T-cell (primary cell): ENCODE data around the gene ATP2B2. TPM values are rescaled to one million over a fixed set of nuclear protein-coding genes. Genes with fewer than 3 reads are reported as not detected.

Experiments
- ATAC-seq, 4 experiments: fragments of 200-7000 bp in 3 of 4; fragments of 150-1000 bp in 1 of 4; cut with Tn5 transposase; replicated peaks in 1 of 4; 1 replicate in 3 of 4; 2 replicates in 1 of 4; pipeline ENCODE4 v1.10.0; 2021; ENCODE audit warnings: moderate library complexity in 3 of 4, mild to moderate bottlenecking in 2 of 4, moderate number of reproducible peaks in 1 of 4
- CTCF ChIA-PET, 2 donors: fragments of 300-600 bp; sonication (Branson Sonifier 250); formaldehyde crosslinking; loops; one replicate each; lab custom pipeline; 2022; ENCODE audit warnings: antibody characterized with exemption in 2 of 2; lab: Charles Lee
- POLR2A ChIA-PET, 2 donors: fragments of 300-600 bp; sonication (Branson Sonifier 250); formaldehyde crosslinking; loops; one replicate each; lab custom pipeline; 2022; ENCODE audit warnings: antibody characterized with exemption in 2 of 2; lab: Charles Lee
- DNase-seq, 35 experiments: peaks; one replicate each; pipeline versions ENCODE4 v3.0.0 to v3.0.0-alpha.2; 2013 to 2023
- H3K27ac ChIP-seq: one replicate; pipeline ENCODE4 v1.5.1; 2013; ENCODE audit warnings: low read length
- H3K27me3 ChIP-seq, 2 experiments: replicated peaks in 1 of 2; 1 replicate in 1 of 2; 2 replicates in 1 of 2; pipeline versions ENCODE4 v1.6.1 to v1.7.0; 2013; ENCODE audit warnings: low read length in 1 of 2, mixed read lengths in 1 of 2; ENCODE audit not compliant: control insufficient read depth in 2 of 2, insufficient read depth in 2 of 2; ENCODE audit errors: extremely low read depth in 1 of 2
- H3K36me3 ChIP-seq, 2 donors: 1 replicate in 1 of 2; 2 replicates in 1 of 2; pipeline versions ENCODE4 v1.6.1 to v1.7.0; 2013; ENCODE audit warnings: low read length in 1 of 2; ENCODE audit not compliant: control insufficient read depth in 2 of 2, insufficient read depth in 1 of 2; ENCODE audit errors: extremely low read depth in 1 of 2
- H3K4me1 ChIP-seq, 2 experiments: 1 replicate in 1 of 2; 2 replicates in 1 of 2; pipeline versions ENCODE4 v1.6.1 to v1.7.0; 2013; ENCODE audit warnings: low read length in 2 of 2, mixed read lengths in 1 of 2; ENCODE audit not compliant: insufficient read depth in 2 of 2, control insufficient read depth in 1 of 2; ENCODE audit errors: extremely low read depth in 1 of 2
- H3K4me3 ChIP-seq, 2 donors: 1 replicate in 1 of 2; 2 replicates in 1 of 2; pipeline versions ENCODE4 v1.5.1 to v1.7.0; 2013; ENCODE audit warnings: mild to moderate bottlenecking in 2 of 2, low read length in 1 of 2, moderate library complexity in 1 of 2; ENCODE audit not compliant: control insufficient read depth in 1 of 2; ENCODE audit errors: extremely low read depth in 1 of 2
- H3K9me3 ChIP-seq: 2 replicates; pipeline ENCODE4 v1.7.0; 2013
- H3K27ac Mint-ChIP-seq, 2 donors: one replicate each; pipeline ENCODE4 v1.8.0; 2020 to 2021; ENCODE audit warnings: mild to moderate bottlenecking in 2 of 2, mixed read lengths in 2 of 2
- H3K27me3 Mint-ChIP-seq, 2 donors: one replicate each; pipeline ENCODE4 v1.8.0; 2021 to 2022; ENCODE audit warnings: mixed read lengths in 2 of 2
- H3K36me3 Mint-ChIP-seq: one replicate; pipeline ENCODE4 v1.8.0; 2021; ENCODE audit warnings: mixed read lengths
- H3K4me1 Mint-ChIP-seq, 3 donors: one replicate each; pipeline ENCODE4 v1.8.0; 2020 to 2022; ENCODE audit warnings: mixed read lengths in 3 of 3, mild to moderate bottlenecking in 1 of 3
- H3K4me3 Mint-ChIP-seq, 3 donors: one replicate each; pipeline ENCODE4 v1.8.0; 2020 to 2022; ENCODE audit warnings: mild to moderate bottlenecking in 3 of 3, mixed read lengths in 3 of 3, moderate library complexity in 3 of 3
- H3K9me3 Mint-ChIP-seq, 3 donors: one replicate each; pipeline ENCODE4 v1.8.0; 2020 to 2022; ENCODE audit warnings: mixed read lengths in 3 of 3
- WGBS: methylation state at CpG from one replicate; pipeline ENCODE4 v1.1.5; 2013; ENCODE audit warnings: missing lambda C conversion rate; ENCODE audit not compliant: insufficient coverage; 5-methylcytosine and 5-hydroxymethylcytosine counted together
- total RNA-seq, 35 experiments: library from RNA in 6 of 35; stranded (reverse) in 6 of 35; fragments of 120-200 nt in 1 of 35; gene quantifications; one replicate each; pipeline versions ENCODE4 v1.2.1 to v1.2.4 and lab custom pipeline; 2013 to 2026

ATP2B2 gene
- total RNA-seq, 5 donors from 2014 or later (not counting 1 experiment from before 2014, with no cell fraction given) = not detected

DNA sequence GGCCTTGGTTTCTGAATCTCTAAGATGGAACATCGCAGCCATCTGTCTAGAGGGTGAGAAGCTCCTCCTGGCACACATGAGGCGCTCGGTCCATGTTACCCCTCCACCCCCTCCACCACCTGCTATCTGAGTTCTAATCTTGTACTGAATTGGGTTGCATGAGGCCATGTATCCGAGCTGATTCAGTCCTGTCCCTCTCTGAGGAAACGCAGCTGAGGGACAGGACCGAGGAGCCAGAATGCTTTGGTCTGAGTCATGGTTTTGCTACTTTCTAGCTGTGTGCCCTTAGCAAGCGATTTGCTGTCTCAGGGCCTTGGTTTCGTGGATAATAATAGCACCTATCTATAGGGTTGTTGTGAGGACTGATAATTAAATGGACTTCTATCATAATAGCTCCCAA lies 96.7 kb downstream of the ATP2B2 start:
- H3K27ac Mint-ChIP-seq = no peak overlapping the region
- no peaks in the 10 kb centered on the region for H3K36me3 ChIP-seq
- H3K9me3 Mint-ChIP-seq = no peaks in the 10 kb centered on the region
- no peak overlapping the region for H3K4me3 Mint-ChIP-seq
- 89% methylated on average over 3 of the region's 8 CpGs for WGBS
- H3K9me3 ChIP-seq = no peaks in the 10 kb centered on the region
- CTCF ChIA-PET = no interaction called here
- peaks cover 0 to 6% (median 0%) of the 10 kb centered on the region in 3 donors for H3K4me1 Mint-ChIP-seq
- DNase-seq (no peak), ATAC-seq (no peak)
- no peak overlapping the region for H3K4me3 ChIP-seq
- H3K27ac ChIP-seq = no peak overlapping the region
- POLR2A ChIA-PET = no interaction called here
- peaks cover 0 to 7% of the 10 kb centered on the region in 2 experiments for H3K27me3 ChIP-seq
- no peaks in the 10 kb centered on the region for H3K36me3 Mint-ChIP-seq
- no peaks in the 10 kb centered on the region for H3K27me3 Mint-ChIP-seq
- H3K4me1 ChIP-seq = no peaks in the 10 kb centered on the region

DNA sequence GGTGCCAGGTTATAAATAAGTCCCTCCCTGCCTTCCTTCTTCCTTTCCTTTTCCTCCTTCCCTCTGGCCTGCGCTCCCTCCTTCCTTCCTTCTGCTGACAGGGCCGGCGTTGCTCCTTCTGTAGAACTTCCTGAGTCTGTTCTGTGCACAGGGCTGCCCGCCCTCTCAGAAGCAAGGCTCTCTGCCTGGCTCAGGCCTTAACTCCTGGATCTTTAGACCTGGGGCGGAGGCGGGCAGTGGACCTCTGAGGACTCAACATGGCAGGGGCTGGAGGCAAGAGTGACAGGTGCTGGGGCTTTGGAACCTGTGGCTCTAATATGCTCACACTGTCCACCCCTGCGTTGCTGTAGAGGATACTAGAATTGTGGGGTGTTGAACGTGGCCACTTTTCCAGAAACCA lies 98.0 kb downstream of the ATP2B2 start:
- no peak for ATAC-seq
- Mint-ChIP-seq H3K36me3 (no peaks in the 10 kb centered on the region), H3K9me3 (no peaks in the 10 kb centered on the region), H3K27me3 (no peaks in the 10 kb centered on the region), H3K27ac (no peak overlapping the region), H3K4me1 (peaks cover 0 to 6% (median 0%) of the 10 kb centered on the region in 3 donors), H3K4me3 (no peak overlapping the region)
- Histone ChIP-seq H3K36me3 (no peaks in the 10 kb centered on the region), H3K9me3 (no peaks in the 10 kb centered on the region), H3K4me1 (no peaks in the 10 kb centered on the region), H3K27me3 (peaks cover 0 to 3% of the 10 kb centered on the region in 2 experiments), H3K27ac (no peak overlapping the region), H3K4me3 (no peak overlapping the region)
- 75% methylated on average over 4 of the region's 8 CpGs for WGBS
- ChIA-PET POLR2A (no interaction called here), CTCF (no interaction called here)
- DNase-seq = no peak

DNA sequence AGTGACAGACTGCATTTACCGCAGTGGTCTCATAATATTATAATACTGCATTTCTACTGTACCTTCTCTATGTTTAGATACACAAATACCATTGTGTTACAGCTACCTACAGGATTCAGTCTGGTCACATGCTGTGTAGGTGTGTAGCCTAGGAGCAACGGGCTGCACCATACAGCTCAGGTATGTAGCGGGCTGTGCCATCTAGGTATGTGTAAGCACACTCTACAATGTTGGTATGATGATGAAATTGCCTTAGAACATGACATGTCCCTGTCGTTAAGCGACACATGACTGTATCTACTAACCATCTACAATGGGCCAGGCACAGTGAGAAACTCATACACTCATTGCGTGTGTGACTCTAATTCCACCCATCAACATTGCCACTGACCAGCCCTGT lies 99.0 kb downstream of the ATP2B2 start:
- Mint-ChIP-seq H3K36me3 (no peaks in the 10 kb centered on the region), H3K4me1 (peaks cover 0 to 6% (median 0%) of the 10 kb centered on the region in 3 donors), H3K9me3 (no peaks in the 10 kb centered on the region), H3K27me3 (no peaks in the 10 kb centered on the region), H3K4me3 (no peak overlapping the region), H3K27ac (no peak overlapping the region)
- no peak overlapping the region for H3K27ac ChIP-seq
- H3K4me1 ChIP-seq = no peaks in the 10 kb centered on the region
- no peaks in the 10 kb centered on the region for H3K36me3 ChIP-seq
- DNase-seq = no peak
- H3K4me3 ChIP-seq = no peak overlapping the region
- no peak for ATAC-seq
- peaks cover 0 to 3% of the 10 kb centered on the region in 2 experiments for H3K27me3 ChIP-seq
- 67% methylated on average over 3 of the region's 6 CpGs for WGBS
- ChIA-PET CTCF (no interaction called here), POLR2A (no interaction called here)
- no peaks in the 10 kb centered on the region for H3K9me3 ChIP-seq

DNA sequence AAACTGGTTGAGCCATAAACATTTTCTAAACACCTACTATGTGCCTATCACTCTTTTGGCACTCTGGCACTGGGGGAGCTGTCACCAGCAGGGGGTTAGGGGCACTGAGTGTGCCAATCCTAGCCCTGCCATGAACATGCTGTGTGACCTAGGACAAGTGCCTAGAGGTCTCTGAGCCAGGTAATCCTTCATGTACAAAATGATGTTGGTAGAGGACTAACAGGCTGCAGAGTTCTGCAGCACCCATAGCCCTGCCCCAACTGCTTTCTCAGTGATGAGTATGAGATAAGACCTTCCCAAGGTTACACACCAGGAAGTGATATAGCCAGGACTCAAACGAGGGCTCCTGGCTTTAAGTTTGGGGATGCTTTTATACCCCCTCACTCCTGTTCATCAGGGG lies 99.6 kb downstream of the ATP2B2 start:
- POLR2A ChIA-PET = no interaction called here
- Mint-ChIP-seq H3K36me3 (no peaks in the 10 kb centered on the region), H3K9me3 (no peaks in the 10 kb centered on the region), H3K4me1 (peaks cover 0 to 7% (median 0%) of the 10 kb centered on the region in 3 donors), H3K4me3 (no peak overlapping the region), H3K27ac (no peak overlapping the region), H3K27me3 (no peaks in the 10 kb centered on the region)
- no peaks in the 10 kb centered on the region for H3K4me1 ChIP-seq
- CTCF ChIA-PET = no interaction called here
- no peak overlapping the region for H3K4me3 ChIP-seq
- no peak for ATAC-seq
- DNase-seq = no peak
- H3K27me3 ChIP-seq = peaks cover 0 to 3% of the 10 kb centered on the region in 2 experiments
- no peaks in the 10 kb centered on the region for H3K36me3 ChIP-seq
- no peaks in the 10 kb centered on the region for H3K9me3 ChIP-seq
- WGBS = no CpG with 5 or more reads among the region's 1 CpG
- no peak overlapping the region for H3K27ac ChIP-seq

DNA sequence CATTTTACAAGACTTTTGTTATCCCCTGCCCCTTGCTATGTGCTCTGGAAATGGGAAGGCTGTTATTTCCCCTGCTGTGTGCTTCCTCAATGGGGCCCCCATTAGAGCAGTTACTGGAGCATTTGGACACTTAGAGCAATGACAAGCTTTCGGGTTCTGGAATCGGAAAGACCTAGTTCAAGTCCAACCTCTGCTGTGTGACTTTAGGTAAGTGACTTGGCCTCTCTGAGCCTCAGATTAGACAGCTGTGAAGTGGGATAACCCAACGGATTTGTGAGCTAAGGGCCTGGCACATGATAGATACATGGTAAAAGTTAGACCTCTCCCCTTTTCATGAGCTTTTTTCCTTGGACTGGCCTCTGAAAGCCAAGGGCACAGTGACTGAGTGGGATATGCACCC lies 100.5 kb downstream of the ATP2B2 start:
- peaks cover 0 to 3% of the 10 kb centered on the region in 2 experiments for H3K27me3 ChIP-seq
- H3K4me1 ChIP-seq = no peaks in the 10 kb centered on the region
- Mint-ChIP-seq H3K4me1 (peaks cover 0 to 11% (median 3%) of the 10 kb centered on the region in 3 donors), H3K36me3 (no peaks in the 10 kb centered on the region), H3K27me3 (peaks cover 0 to 3% of the 10 kb centered on the region in 2 donors), H3K4me3 (no peak overlapping the region), H3K9me3 (no peaks in the 10 kb centered on the region), H3K27ac (no peak overlapping the region)
- ChIA-PET POLR2A (no interaction called here), CTCF (no interaction called here)
- DNase-seq (no peak), ATAC-seq (no peak)
- H3K27ac ChIP-seq = no peak overlapping the region
- no peak overlapping the region for H3K4me3 ChIP-seq
- 67% methylated on average over 3 of the region's 3 CpGs for WGBS
- no peaks in the 10 kb centered on the region for H3K9me3 ChIP-seq
- no peaks in the 10 kb centered on the region for H3K36me3 ChIP-seq

DNA sequence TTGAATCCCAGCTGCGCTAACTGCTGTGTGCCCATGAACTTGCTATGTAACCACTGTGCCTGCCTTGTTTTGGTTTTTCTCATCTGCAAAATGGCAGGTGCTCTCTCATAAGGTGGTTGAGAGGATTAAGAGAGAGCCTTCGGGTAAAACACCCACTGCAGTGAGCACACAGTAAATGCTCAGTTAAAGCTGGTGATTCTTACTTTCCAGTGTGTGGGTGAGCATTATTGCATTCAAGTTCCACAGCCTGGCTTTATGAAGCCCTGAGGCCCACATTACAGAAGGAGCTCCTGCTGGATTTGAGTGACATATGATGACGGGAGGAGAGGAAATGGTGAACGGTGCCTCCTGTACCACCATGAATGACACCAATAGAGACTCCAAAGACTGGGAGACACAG lies 101.0 kb downstream of the ATP2B2 start:
- Mint-ChIP-seq H3K9me3 (no peaks in the 10 kb centered on the region), H3K27me3 (peaks cover 0 to 3% of the 10 kb centered on the region in 2 donors), H3K36me3 (no peaks in the 10 kb centered on the region), H3K4me3 (no peak overlapping the region), H3K27ac (no peak overlapping the region), H3K4me1 (peaks cover 0 to 11% (median 3%) of the 10 kb centered on the region in 3 donors)
- CTCF ChIA-PET = no interaction called here
- Histone ChIP-seq H3K4me3 (no peak overlapping the region), H3K36me3 (no peaks in the 10 kb centered on the region), H3K27ac (no peak overlapping the region), H3K9me3 (no peaks in the 10 kb centered on the region), H3K27me3 (peaks cover 0 to 3% of the 10 kb centered on the region in 2 experiments), H3K4me1 (no peaks in the 10 kb centered on the region)
- DNase-seq = no peak
- no peak for ATAC-seq
- 33% methylated on average over 1 of the region's 4 CpGs for WGBS
- POLR2A ChIA-PET = no interaction called here
